ENCODE data around the gene EIF4G1.
"Not testable (repeated sequence)": the region's sequence is repeated elsewhere in the genome, so short reads cannot be mapped to it uniquely, and the experiment has no call there.

The EIF4G1 gene

DNA sequence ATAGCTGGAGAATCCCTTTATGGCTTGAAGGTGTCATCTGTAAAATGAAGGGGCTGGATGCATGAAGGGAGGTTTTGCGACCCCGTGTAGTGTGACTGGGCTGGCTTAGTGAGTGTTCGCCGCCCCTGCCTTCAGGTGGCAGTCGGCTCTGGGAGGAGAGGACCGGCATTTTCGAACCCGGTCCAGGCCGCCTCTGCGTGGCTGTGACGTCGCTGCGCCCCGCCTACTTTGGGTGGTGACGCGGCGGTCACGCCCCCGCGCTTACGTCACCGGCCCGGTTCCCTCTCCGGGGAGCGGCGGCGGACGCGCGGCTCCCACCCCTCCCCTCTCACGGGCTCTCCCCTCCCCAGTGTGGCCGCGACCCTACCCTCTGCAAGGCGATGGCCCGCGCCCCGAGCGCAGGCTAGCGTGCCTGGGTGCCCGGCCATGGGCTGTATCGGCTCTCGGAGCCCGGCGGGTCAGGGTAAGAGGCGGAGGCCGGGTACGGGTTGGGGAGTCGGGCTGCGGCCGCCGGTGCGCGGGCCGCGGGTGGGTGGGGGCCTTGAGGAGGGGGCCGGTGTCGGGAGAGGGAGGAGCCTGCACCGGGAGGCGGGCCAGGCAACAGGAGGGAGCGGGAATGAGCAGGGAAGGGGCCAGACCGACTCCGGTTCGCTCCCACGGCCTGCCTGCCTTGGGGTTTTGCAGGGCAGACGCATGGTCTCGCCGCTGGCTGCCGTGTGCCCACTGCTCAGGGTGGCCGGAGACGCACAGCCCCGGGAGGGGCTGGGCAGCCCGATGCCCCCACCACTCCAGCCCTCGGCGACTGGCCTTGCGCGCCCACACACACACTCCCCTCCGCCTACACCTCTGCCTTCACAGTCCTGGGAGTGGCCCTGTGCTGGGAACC lies 21.5 kb downstream of the EIF4G1 start:
- peak; percentile 60 for DNase-seq (ENCODE audit: low read depth)

GRCh38 chr3:184336547-184337398 lies 22.4 kb downstream of the EIF4G1 start:
- DNase-seq (ENCODE audit: low read depth) = peak; percentile 81

- DNase-seq (ENCODE audit: low read depth) = no peak
These were observed 23.0 kb downstream of the EIF4G1 start, which contains the start of gene FAM131A for GRCh38 chr3:184337399-184337714. TSS of gene FAM131A (plus strand) at chr3:184337600. CDS start at chr3:184337631, 31 bp downstream.

DNA sequence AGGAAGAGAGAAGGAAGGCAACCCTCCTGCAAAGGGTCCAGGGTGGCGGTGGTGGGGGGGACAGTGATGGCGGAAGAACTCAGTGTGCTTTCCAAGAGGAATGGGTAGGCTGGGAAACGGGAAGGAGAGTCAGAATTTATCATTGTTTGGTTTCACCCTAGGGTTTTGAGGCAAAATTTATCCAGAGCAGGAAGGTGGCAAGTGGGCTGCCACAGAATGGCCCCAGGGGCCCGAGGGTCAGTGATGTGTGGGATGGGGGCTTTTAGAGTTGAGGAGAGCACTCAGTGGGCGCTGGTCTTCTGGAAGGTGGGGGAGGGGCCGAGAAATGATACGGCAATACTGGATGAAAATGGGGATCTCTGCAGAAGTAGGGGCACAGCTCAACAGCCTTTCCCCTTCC lies 23.6 kb downstream of the EIF4G1 start:
- DNase-seq (ENCODE audit: low read depth) = no peak

GRCh38 chr3:184338511-184338945 lies 24.1 kb downstream of the EIF4G1 start:
- DNase-seq (ENCODE audit: low read depth) = peak; percentile 86

DNA sequence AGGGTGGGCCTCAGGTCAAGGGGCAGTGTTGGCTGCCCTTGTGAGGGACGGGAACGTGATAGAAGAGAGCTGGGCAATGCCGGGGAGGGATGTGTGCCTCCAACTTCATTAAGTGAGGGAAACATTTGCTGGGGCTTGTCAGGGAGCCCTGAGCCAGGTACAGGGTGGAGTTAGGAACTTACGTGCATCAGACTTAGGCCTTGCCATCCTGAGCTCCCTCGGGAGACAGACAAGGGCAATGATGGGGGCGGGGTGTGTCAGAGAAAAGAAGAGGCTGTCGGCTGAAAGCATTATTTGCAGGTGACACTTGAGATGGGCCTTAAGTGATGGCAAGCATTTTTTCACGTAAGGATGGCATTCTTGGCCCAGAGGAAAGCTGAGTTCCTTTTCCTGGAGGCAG lies 24.6 kb downstream of the EIF4G1 start:
- DNase-seq (ENCODE audit: low read depth) = no peak

DNA sequence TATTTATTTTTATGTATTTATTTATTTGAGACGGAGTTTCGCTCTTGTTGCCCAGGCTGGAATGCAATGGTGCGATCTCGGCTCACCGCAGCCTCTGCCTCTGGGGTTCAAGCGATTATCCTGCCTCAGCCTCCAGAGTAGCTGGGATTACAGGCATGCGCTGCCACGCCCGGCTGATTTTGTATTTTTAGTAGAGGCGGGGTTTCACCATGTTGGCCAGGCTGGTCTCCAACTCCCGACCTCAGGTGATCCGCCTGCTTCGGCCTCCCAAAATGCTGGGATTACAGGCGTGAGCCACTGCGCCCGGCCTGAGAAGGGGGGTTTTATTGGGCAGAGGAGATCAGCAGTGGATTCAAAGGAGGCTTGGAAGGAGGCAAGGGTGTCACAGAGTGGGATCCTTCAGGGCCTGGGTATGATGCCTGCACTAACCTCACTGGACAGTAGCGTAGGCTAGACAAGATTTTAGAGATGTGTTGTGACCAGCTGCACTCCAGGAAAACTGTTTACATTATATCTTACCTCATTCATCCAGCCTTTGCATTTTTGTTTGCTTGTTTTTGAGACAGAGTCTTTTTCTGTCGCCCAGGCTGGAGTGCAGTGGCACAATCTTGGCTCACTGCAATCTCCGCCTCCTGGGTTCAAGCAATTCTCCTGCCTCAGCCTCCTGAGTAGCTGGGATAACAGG lies 25.2 kb downstream of the EIF4G1 start:
- DNase-seq (ENCODE audit: low read depth) = not testable (repeated sequence)

DNA sequence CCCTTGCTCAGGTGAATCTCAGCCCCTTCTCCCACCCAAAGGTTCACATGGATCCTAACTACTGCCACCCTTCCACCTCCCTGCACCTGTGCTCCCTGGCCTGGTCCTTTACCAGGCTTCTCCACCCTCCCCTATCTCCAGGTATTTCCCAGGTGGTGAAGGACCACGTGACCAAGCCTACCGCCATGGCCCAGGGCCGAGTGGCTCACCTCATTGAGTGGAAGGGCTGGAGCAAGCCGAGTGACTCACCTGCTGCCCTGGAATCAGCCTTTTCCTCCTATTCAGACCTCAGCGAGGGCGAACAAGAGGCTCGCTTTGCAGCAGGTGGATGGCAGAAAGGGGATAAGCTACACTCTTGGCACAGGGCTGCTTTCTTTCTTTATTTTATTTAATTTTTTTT lies 27.5 kb downstream of the EIF4G1 start:
- DNase-seq (ENCODE audit: low read depth) = no peak

DNA sequence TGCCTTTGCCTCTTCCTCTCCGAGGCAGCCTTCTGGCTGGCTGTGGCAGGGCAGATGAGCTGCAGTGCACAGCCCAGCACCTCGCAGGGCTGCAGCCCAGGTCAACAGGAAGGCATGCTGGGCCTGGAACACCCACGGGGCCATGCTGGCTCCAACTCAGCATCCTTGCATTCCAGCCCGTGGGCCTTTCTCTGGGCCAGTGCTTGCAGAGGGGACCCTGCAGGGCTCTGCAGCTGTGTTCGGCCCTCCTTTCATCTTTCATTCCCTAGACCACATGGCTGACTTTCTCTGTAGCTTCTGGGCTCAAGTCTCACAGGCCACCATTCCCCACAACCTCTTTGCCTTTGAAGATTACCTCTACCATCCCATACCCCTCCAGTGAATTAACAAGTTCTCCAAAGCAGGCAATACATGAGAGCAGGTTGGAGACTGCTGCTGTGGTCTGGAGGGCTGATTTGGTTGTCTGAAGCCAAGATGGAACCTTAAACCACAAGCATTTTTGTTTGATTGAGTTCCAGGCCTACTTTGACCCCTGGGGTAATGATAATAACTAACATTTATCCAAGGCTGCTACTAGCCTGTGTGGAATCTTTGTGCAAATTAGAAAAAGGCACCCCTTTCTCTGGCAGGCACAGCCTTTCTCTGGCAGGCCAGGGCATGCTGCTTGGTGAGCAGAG lies 28.9 kb downstream of the EIF4G1 start:
- DNase-seq (ENCODE audit: low read depth) = no peak

DNA sequence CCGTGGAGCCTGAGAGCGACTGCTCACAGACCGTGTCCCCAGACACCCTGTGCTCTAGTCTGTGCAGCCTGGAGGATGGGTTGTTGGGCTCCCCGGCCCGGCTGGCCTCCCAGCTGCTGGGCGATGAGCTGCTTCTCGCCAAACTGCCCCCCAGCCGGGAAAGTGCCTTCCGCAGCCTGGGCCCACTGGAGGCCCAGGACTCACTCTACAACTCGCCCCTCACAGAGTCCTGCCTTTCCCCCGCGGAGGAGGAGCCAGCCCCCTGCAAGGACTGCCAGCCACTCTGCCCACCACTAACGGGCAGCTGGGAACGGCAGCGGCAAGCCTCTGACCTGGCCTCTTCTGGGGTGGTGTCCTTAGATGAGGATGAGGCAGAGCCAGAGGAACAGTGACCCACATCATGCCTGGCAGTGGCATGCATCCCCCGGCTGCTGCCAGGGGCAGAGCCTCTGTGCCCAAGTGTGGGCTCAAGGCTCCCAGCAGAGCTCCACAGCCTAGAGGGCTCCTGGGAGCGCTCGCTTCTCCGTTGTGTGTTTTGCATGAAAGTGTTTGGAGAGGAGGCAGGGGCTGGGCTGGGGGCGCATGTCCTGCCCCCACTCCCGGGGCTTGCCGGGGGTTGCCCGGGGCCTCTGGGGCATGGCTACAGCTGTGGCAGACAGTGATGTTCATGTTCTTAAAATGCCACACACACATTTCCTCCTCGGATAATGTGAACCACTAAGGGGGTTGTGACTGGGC lies 30.3 kb downstream of the EIF4G1 start:
- DNase-seq (ENCODE audit: low read depth) = no peak

- DNase-seq (ENCODE audit: low read depth) = peak; percentile 49
These were observed 31.1 kb downstream of the EIF4G1 start for GRCh38 chr3:184345317-184346144.

GRCh38 chr3:184346480-184347190 lies 32.2 kb downstream of the EIF4G1 start:
- DNase-seq (ENCODE audit: low read depth) = no peak

DNA sequence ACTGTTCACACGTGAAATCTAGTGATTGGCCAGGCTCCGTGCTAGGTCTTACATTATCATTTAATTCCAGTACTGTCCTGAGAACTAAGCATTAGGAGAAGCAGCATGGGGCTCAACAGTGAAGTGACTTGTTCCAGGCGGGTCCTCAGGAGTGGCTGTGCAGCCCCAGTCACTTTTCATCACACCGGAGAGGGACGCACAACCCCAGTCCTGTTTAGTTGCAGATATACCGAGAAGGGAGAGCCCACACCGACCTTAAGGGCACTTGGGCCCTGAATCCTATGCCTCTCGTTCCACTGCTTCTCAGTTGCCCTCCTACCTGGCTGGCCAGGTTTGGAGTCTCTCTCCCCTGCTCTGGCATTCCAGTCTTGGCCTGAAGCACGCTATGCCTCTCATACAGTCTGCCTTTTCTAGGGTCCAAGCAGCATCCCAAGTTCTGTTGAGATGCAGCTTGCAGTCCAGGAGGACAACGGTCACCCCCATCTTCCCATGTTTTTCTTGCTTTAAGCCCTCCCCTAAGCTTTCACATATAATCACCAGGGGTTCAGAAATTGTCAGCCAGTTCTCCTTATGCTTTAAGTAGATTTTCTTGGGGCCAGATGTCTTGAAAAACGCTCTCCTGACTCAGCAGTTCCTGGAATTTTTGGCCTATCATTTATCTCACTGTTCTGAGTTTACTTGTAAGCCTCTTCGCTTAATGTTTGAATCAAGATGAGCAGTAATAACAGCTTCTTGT lies 33.1 kb downstream of the EIF4G1 start:
- DNase-seq (ENCODE audit: low read depth) = peak; percentile 63

DNA sequence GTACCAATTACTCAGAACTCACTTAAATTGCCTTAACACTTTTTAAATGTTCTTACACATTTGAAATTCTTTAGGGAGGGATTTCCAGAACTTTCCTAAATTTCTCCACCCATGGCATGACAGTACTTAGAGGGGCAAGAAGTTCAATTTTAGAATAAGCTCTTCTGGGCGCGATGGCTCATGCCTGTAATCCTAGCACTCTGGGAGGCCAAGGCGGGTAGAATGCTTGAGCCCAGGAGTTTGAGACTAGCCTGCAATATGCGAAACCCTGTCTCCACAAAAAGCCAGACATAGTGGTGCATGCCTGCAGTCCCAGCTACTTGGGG lies 33.6 kb downstream of the EIF4G1 start:
- DNase-seq (ENCODE audit: low read depth) = no peak

GRCh38 chr3:184349563-184350470 lies 35.4 kb downstream of the EIF4G1 start:
- no peak for DNase-seq (ENCODE audit: low read depth)

GRCh38 chr3:184350618-184351017 lies 36.2 kb downstream of the EIF4G1 start:
- peak; percentile 81 for DNase-seq (ENCODE audit: low read depth)

DNA sequence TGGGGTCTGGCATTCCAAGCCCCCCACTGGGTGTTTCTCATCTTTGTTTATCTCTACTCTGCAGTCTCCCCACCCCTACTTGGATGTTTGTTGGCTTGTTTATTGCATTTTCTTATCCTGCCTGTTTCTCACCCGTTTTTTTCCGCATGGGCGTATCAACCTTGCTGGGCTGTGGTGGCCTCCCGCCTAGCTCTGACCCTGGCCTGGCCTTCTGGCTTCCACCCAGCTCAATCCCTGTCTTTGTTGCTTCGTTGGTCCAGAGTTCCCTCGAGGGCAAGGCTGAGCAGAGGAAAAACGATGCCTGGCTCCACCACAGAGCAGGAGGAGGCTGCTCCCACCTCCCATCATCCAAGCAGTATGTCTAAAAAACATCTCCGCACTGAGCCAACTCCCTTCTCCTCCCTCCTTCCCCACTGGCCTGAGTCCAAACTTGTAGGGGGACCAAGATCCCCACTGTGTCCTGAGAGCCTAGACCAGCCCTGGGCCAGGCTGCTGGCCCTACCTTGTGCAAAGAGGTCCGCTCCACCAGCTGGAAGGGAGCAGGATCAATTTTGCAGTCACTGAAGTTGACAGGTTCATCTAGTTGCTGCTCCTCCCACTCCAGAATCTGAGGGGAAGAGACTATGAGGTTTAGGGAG lies 37.2 kb downstream of the EIF4G1 start:
- DNase-seq (ENCODE audit: low read depth) = no peak

Data from amniotic epithelial cell (primary cell).